ENCODE results near the gene SNRNP70. TPM values are rescaled to one million over a fixed set of nuclear protein-coding genes. Genes with fewer than 3 reads are reported as not detected.

SNRNP70 gene
- total RNA-seq, 1 experiment from 2014 or later: 259 TPM

DNA sequence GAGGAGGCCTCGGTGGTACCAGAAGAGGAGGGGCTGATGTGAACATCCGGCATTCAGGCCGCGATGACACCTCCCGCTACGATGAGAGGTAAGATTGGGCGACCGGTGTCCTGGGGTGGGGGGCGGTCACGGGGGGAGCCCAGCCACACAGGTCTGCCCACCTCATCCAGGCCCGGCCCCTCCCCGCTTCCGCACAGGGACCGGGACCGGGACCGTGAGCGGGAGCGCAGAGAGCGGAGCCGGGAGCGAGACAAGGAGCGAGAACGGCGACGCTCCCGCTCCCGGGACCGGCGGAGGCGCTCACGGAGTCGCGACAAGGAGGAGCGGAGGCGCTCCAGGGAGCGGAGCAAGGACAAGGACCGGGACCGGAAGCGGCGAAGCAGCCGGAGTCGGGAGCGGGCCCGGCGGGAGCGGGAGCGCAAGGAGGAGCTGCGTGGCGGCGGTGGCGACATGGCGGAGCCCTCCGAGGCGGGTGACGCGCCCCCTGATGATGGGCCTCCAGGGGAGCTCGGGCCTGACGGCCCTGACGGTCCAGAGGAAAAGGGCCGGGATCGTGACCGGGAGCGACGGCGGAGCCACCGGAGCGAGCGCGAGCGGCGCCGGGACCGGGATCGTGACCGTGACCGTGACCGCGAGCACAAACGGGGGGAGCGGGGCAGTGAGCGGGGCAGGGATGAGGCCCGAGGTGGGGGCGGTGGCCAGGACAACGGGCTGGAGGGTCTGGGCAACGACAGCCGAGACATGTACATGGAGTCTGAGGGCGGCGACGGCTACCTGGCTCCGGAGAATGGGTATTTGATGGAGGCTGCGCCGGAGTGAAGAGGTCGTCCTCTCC, 22.6 kb downstream of the SNRNP70 start:
- Mint-ChIP-seq H3K27me3 (ENCODE audit: insufficient read depth, unreplicated experiment) (no peaks in the 10 kb centered on the region), H3K9me3 (ENCODE audit: unreplicated experiment) (no peaks in the 10 kb centered on the region), H3K4me3 (ENCODE audit: unreplicated experiment) (no peak overlapping the region), H3K36me3 (ENCODE audit: insufficient read depth, unreplicated experiment) (peaks cover 66% of the 10 kb centered on the region), H3K4me1 (ENCODE audit: low read depth, unreplicated experiment) (peaks cover 8% of the 10 kb centered on the region), H3K27ac (ENCODE audit: unreplicated experiment) (peak overlapping the region; percentile 36)
- DNase-seq: no peak
- TSS peak; percentile 51 for BruUV-seq (replicated peaks)
- Histone ChIP-seq H3K4me3 (ENCODE audit: low read depth, low read length) (no peak overlapping the region), H3K9me3 (no peaks in the 10 kb centered on the region), H3K36me3 (ENCODE audit: control insufficient read depth, insufficient read depth, low read length) (peaks cover 3% of the 10 kb centered on the region; the same call in 1 of the 2 replicates), H3K27me3 (replicated peaks; ENCODE audit: control insufficient read depth, insufficient read depth, low read length) (no peaks in the 10 kb centered on the region), H3K4me1 (no peaks in the 10 kb centered on the region)
- intact Hi-C loops (cut with micrococcal nuclease; ENCODE audit: unreplicated experiment): no loop called here
- TF ChIP-seq, protein P1, sequence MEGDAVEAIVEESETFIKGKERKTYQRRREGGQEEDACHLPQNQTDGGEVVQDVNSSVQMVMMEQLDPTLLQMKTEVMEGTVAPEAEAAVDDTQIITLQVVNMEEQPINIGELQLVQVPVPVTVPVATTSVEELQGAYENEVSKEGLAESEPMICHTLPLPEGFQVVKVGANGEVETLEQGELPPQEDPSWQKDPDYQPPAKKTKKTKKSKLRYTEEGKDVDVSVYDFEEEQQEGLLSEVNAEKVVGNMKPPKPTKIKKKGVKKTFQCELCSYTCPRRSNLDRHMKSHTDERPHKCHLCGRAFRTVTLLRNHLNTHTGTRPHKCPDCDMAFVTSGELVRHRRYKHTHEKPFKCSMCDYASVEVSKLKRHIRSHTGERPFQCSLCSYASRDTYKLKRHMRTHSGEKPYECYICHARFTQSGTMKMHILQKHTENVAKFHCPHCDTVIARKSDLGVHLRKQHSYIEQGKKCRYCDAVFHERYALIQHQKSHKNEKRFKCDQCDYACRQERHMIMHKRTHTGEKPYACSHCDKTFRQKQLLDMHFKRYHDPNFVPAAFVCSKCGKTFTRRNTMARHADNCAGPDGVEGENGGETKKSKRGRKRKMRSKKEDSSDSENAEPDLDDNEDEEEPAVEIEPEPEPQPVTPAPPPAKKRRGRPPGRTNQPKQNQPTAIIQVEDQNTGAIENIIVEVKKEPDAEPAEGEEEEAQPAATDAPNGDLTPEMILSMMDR (IDR thresholded peaks at IDR 0.05; ENCODE audit: insufficient read depth in 1 of 2, low read depth in 1 of 2, low read length in 1 of 2, severe bottlenecking in 1 of 2, unreplicated experiment in 1 of 2): no peak
- ChIA-PET CTCF (interaction anchor here (1.8 kb wide), 1 partner anchor 10 kb away, joined by 7 read pairs; no protein-coding TSS in a partner anchor), POLR2A (no interaction called here)

DNA sequence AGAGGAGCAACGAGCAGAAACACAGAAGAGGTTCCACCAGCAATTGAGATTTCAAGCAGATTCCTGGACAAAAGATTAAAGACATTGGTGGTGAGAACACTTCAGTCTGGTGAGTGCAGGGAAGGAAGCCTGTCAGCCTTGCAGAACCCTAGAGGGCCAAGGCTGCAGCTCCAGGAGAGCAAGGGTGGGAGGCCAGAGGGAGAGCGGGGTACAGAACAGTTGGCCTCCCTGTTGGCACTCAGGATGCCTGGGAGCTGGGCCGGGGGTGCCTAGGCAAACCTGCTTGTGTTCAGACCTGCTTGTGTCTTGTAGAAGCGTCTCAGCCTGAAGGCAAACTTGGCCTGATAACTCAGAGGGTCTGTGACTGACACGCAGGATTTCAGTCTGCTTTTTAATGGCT, 23.8 kb downstream of the SNRNP70 start:
- H3K9me3 Mint-ChIP-seq (ENCODE audit: unreplicated experiment): no peaks in the 10 kb centered on the region
- peaks cover 17% of the 10 kb centered on the region for H3K4me1 Mint-ChIP-seq (ENCODE audit: low read depth, unreplicated experiment)
- DNase-seq: no peak
- BruUV-seq (replicated peaks): no TSS peak
- no peaks in the 10 kb centered on the region for H3K9me3 ChIP-seq
- H3K36me3 Mint-ChIP-seq (ENCODE audit: insufficient read depth, unreplicated experiment): peaks cover 61% of the 10 kb centered on the region
- ChIA-PET POLR2A (no interaction called here), CTCF (interaction anchor here (0.6 to 1.8 kb wide), 3 partner anchors 11 to 136 kb away, joined by 3 to 7 read pairs (median 4); no protein-coding TSS in a partner anchor)
- H3K36me3 ChIP-seq (ENCODE audit: control insufficient read depth, insufficient read depth, low read length): peaks cover 3% of the 10 kb centered on the region; the same call in 1 of the 2 replicates
- H3K4me3 Mint-ChIP-seq (ENCODE audit: unreplicated experiment): no peak overlapping the region
- TF ChIP-seq, protein P1 (IDR thresholded peaks at IDR 0.05; ENCODE audit: insufficient read depth in 1 of 2, low read depth in 1 of 2, low read length in 1 of 2, severe bottlenecking in 1 of 2, unreplicated experiment in 1 of 2): no peak
- H3K4me1 ChIP-seq: no peaks in the 10 kb centered on the region
- no peaks in the 10 kb centered on the region for H3K27me3 Mint-ChIP-seq (ENCODE audit: insufficient read depth, unreplicated experiment)
- H3K4me3 ChIP-seq (ENCODE audit: low read depth, low read length): no peak overlapping the region
- H3K27me3 ChIP-seq (replicated peaks; ENCODE audit: control insufficient read depth, insufficient read depth, low read length): no peaks in the 10 kb centered on the region
- no peak overlapping the region for H3K27ac Mint-ChIP-seq (ENCODE audit: unreplicated experiment)
- intact Hi-C loops (cut with micrococcal nuclease; ENCODE audit: unreplicated experiment): no loop called here

- H3K4me3 Mint-ChIP-seq (ENCODE audit: unreplicated experiment): no peak overlapping the region
- Histone ChIP-seq H3K4me1 (no peaks in the 10 kb centered on the region), H3K36me3 (ENCODE audit: control insufficient read depth, insufficient read depth, low read length) (peaks cover 3% of the 10 kb centered on the region; the same call in 1 of the 2 replicates), H3K4me3 (ENCODE audit: low read depth, low read length) (no peak overlapping the region), H3K9me3 (no peaks in the 10 kb centered on the region), H3K27me3 (replicated peaks; ENCODE audit: control insufficient read depth, insufficient read depth, low read length) (no peaks in the 10 kb centered on the region)
- peaks cover 17% of the 10 kb centered on the region for H3K4me1 Mint-ChIP-seq (ENCODE audit: low read depth, unreplicated experiment)
- no peak overlapping the region for H3K27ac Mint-ChIP-seq (ENCODE audit: unreplicated experiment)
- no peaks in the 10 kb centered on the region for H3K27me3 Mint-ChIP-seq (ENCODE audit: insufficient read depth, unreplicated experiment)
- DNase-seq: no peak
- ChIA-PET CTCF (interaction anchor here (0.6 to 1.8 kb wide), 3 partner anchors 12 to 135 kb away, joined by 3 to 7 read pairs (median 4); no protein-coding TSS in a partner anchor), POLR2A (no interaction called here)
- peaks cover 56% of the 10 kb centered on the region for H3K36me3 Mint-ChIP-seq (ENCODE audit: insufficient read depth, unreplicated experiment)
- intact Hi-C loops (cut with micrococcal nuclease; ENCODE audit: unreplicated experiment): no loop called here
- no TSS peak for BruUV-seq (replicated peaks)
- H3K9me3 Mint-ChIP-seq (ENCODE audit: unreplicated experiment): no peaks in the 10 kb centered on the region
- TF ChIP-seq, protein P1 (IDR thresholded peaks at IDR 0.05; ENCODE audit: insufficient read depth in 1 of 2, low read depth in 1 of 2, low read length in 1 of 2, severe bottlenecking in 1 of 2, unreplicated experiment in 1 of 2): no peak
Observed at GRCh38 chr19:49109569-49110233, 24.4 kb downstream of the SNRNP70 start.

Data from Caco-2 (cell line).